GM10248 (cell line): Measurements from ENCODE around the gene AADACL4.
"Not testable (repeated sequence)": the region's sequence is repeated elsewhere in the genome, so short reads cannot be mapped to it uniquely, and the experiment has no call there.

Experiments
- CTCF ChIA-PET: fragments of 300-600 bp; sonication (Branson Sonifier 250); formaldehyde crosslinking; extraction: SDS; loops from one replicate; lab custom pipeline; 2021; ENCODE audit warnings: antibody characterized with exemption; lab: Yijun Ruan, JAX
- POLR2A ChIA-PET: fragments of 350-650 bp; sonication (Branson Sonifier 250); formaldehyde crosslinking; extraction: SDS; loops from one replicate; lab custom pipeline; 2020; ENCODE audit warnings: antibody characterized with exemption; lab: Yijun Ruan, JAX
- DNase-seq: peaks from one replicate; pipeline ENCODE4 v3.0.0; 2012; ENCODE audit errors: extremely low spot score
- CTCF ChIP-seq: IDR thresholded peaks from 2 replicates; pipeline ENCODE4 v1.5.1; 2012; ENCODE audit warnings: mild to moderate bottlenecking, low read depth; ENCODE audit errors: extremely low read depth, missing control alignments, control extremely low read depth

AADACL4 gene

GRCh38 chr1:12637693-12638092 is 6.2 kb upstream of the AADACL4 start:
- TF ChIP-seq CTCF = no peak
- CTCF ChIA-PET = interaction anchor here (0.7 kb wide), 1 partner anchor 14 kb away, joined by 3 read pairs; no protein-coding TSS in a partner anchor
- POLR2A ChIA-PET = no interaction called here
- no peak for DNase-seq

- ChIA-PET CTCF (interaction anchor here (3.6 kb wide), 1 partner anchor 19 kb away, joined by 18 read pairs; no protein-coding TSS in a partner anchor), POLR2A (no interaction called here)
- DNase-seq = no peak
- TF ChIP-seq CTCF = no peak
These were observed 3.5 kb upstream of the AADACL4 start for GRCh38 chr1:12640237-12640957.

- DNase-seq = no peak
- POLR2A ChIA-PET = no interaction called here
- TF ChIP-seq CTCF = no peak
- CTCF ChIA-PET = interaction anchor here (1.6 to 3.6 kb wide), 2 partner anchors 10 to 18 kb away, joined by 4 to 18 read pairs; no protein-coding TSS in a partner anchor
These were observed 3.0 kb upstream of the AADACL4 start for GRCh38 chr1:12640958-12641272.

GRCh38 chr1:12643079-12643478 is 806 bp upstream of the AADACL4 start:
- DNase-seq = no peak
- POLR2A ChIA-PET = no interaction called here
- no peak for TF ChIP-seq CTCF
- CTCF ChIA-PET = interaction anchor here (1.7 to 3.6 kb wide), 2 partner anchors 16 kb away, joined by 10 to 18 read pairs; no protein-coding TSS in a partner anchor

GRCh38 chr1:12644237-12644636 is 352 bp downstream of the AADACL4 start:
- CTCF ChIA-PET = interaction anchor here (1.7 kb wide), 1 partner anchor 15 kb away, joined by 10 read pairs; no protein-coding TSS in a partner anchor
- DNase-seq = no peak
- POLR2A ChIA-PET = no interaction called here
- TF ChIP-seq CTCF = no peak

GRCh38 chr1:12644829-12645228 is 944 bp downstream of the AADACL4 start:
- CTCF ChIA-PET = interaction anchor here (1.7 kb wide), 1 partner anchor 14 kb away, joined by 10 read pairs; no protein-coding TSS in a partner anchor
- DNase-seq = no peak
- no peak for TF ChIP-seq CTCF

GRCh38 chr1:12645401-12645800 is 1.5 kb downstream of the AADACL4 start:
- POLR2A ChIA-PET, DNase-seq: not testable (repeated sequence)
- CTCF ChIA-PET = interaction anchor here (1.4 kb wide), 1 partner anchor 26 kb away, joined by 4 read pairs; no protein-coding TSS in a partner anchor

More at GRCh38 chr1:12644829-12645228, 944 bp downstream of the AADACL4 start:
- POLR2A ChIA-PET = no interaction called here
